ENCODE results near the gene DDTL.
"Not testable (repeated sequence)": the region's sequence is repeated elsewhere in the genome, so short reads cannot be mapped to it uniquely, and the experiment has no call there.

- not testable (repeated sequence) for TF ChIP-seq POLR2A, CTCF, POLR2AphosphoS5 (IDR thresholded peaks at IDR 0.05)
These were observed at the start of gene DDTL for GRCh38 chr22:23966568-23966967.
